HG02870 (cell line): Measurements from ENCODE around the gene TPO.

Experiments used
- ATAC-seq: cut with Tn5 transposase; IDR thresholded peaks from one replicate; pipeline ENCODE4 v1.9.1; 2021; ENCODE audit warnings: mild to moderate bottlenecking, moderate library complexity; ENCODE audit not compliant: unreplicated experiment

Gene TPO

GRCh38 chr2:1518867-1519530 is 105.7 kb downstream of the TPO start:
- ATAC-seq: no peak

DNA sequence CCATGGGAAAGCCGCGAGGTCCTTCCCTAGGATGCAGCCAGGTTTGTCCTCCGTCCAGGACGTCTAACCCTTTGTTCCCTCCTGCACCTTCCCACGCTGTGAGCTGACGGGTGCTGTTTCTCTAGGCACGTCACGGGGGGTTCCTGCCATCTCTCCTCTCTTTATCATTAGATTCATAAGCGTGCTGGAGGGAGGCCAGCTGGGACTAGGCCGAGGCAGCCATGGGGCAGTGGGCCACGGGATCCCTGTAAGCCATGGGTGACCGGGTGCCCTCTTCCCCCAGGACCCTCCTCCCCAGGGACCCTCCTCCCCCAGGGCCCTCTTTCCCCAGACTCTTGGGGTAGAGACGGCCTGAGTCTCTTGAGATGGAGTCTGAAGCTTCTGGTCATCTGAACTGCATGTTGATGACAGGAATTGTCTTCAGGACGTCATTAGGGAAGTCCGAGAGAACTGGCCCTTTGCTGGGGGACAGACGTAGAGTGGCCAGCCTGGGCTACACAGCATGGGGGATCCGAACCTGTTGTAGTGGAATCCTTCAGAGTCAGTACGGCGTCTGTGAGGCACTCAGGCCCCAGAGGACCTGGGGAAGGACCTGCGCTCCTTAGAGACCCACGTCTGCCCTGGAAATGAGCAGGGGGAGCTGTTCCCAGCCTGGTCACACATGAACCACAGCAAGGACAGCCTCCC is 108.1 kb downstream of the TPO start:
- ATAC-seq: no peak

GRCh38 chr2:1521878-1522830 is 108.9 kb downstream of the TPO start:
- no peak for ATAC-seq

DNA sequence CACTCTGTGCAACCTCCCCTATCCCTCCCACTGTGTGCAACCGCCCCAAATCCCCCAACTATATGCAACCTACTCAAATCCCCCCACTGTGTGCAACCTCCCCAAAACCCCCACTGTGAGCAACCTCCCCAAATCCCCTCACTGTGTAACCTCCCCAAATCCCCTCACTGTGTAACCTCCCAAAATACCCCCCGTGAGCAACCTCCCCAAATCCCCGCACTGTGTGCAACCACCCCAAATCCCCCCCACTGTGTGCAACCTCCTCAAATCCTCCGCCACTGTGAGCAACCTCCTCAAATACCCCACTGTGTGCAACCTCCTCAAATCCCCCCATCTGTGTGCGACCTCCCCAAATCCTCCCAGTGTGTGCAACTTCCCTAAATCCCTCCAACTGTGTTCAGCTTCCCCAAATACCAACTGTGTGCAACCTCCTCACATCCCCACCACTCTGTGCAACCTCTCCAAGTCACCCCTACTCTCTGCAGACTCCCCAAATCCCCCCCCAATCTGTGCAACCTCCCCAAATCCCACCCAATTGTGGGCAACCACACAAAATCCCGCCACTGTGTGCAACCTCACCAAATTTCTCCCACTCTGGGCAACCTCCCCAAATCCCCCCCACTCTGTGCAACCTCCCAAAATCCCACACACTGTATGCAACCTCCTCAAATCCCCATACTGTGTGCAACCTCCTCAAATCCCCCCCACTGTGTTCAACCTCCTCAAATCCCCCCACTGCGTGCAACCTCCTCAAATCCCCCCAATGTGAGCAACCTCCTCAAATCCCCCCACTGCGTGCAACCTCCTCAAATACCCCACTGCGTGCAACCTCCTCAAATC is 114.1 kb downstream of the TPO start:
- ATAC-seq: no peak

DNA sequence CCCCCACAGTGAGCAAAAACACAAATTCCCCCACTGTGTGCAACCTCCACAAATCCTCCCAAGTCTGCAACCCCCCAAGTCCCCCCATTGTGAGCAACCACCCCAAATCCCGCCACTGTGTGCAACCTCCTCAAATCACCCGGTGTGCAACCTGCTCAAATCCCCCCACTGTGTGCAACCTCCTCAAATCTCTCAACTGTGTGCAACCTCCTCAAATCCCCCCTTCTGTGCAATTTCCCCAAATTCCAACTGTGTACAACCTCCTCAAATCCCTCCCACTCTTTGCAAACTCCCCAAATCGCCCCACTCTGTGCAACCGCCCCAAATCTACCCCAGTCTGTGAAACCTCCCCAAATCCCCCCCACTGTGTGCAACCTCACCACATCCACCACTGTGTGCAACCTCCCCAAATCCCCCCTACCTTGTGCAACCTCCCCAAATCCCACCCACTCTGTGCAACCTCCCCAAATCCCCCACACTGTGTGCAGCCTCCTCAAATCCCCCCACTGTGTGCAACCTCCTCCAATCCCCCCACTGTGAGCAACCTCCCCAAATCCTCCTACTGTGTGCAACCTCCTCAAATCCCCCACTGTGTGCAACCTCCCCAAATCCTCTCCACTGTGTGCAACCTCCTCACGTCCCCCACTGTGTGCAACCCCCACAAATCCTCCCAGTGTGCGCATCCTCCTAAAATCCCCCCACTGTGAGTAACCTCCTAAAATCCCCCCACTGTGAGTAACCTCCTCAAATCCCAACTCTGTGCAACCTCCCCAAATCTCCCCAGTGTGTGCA is 115.2 kb downstream of the TPO start:
- ATAC-seq: no peak

- no peak for ATAC-seq
Measured at GRCh38 chr2:1538663-1539062, 125.4 kb downstream of the TPO start.

DNA sequence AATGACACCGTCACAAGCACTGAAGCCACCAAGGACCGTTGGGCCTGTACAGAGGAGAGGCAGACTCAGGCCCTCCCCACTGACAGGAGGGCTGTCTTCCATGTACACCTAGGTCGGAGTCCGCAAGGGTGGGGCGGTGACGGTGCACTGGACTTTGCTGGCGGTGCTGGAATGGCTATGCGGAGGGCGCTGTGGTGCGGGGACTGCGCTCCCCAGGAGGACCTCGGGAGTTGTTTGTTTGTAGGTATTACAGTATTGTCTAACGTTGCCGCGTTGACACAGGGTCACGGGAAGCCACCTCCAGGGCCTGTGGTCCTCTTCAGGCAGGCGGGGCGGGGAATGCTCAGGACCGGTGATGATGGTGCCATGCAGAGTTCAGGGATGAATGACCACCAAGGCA is 126.2 kb downstream of the TPO start:
- no peak for ATAC-seq

DNA sequence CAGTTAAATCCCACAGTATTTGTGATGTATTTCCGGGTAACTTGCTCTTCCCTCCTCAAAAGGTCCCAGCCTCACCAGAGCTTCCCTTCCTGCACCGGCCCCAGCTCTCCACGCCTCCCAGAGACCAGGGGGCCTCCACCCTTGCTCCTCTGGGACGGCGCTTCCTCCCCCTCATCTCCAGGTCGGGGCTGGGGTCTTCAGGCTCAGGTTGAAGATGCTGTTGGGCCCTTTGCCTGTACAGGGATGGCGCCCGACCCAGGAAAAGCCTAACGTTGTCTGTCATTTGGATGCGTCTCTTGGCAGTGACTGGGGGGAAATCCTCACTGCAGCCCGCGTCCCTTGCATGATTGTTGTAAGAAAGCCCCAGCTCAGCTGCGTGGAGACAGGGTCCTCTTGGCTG is 126.7 kb downstream of the TPO start:
- ATAC-seq: no peak

DNA sequence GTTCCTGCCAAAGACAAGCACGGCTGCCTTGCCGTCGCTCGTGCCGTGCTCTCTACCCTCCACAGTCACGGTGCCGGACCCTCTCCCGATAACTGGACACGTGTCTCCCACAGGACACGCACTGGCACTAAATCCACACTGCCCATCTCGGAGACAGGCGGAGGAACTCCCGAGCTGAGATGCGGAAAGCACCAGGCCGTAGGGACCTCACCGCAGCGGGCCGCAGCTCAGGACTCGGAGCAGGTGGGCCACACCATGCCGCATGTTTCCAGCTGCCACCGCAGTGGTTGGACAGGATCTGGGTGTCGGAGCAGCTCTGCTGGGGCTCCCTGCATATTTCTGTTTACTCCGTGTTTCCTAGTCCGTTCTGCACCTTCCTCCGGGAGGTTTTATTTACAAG is 127.2 kb downstream of the TPO start:
- ATAC-seq: no peak

- no peak for ATAC-seq
Measured at GRCh38 chr2:1541040-1541439, 127.8 kb downstream of the TPO start.

GRCh38 chr2:1541819-1542475 is 128.7 kb downstream of the TPO start:
- ATAC-seq: no peak

- ATAC-seq: no peak
Measured at GRCh38 chr2:1542971-1543370, 129.7 kb downstream of the TPO start.

DNA sequence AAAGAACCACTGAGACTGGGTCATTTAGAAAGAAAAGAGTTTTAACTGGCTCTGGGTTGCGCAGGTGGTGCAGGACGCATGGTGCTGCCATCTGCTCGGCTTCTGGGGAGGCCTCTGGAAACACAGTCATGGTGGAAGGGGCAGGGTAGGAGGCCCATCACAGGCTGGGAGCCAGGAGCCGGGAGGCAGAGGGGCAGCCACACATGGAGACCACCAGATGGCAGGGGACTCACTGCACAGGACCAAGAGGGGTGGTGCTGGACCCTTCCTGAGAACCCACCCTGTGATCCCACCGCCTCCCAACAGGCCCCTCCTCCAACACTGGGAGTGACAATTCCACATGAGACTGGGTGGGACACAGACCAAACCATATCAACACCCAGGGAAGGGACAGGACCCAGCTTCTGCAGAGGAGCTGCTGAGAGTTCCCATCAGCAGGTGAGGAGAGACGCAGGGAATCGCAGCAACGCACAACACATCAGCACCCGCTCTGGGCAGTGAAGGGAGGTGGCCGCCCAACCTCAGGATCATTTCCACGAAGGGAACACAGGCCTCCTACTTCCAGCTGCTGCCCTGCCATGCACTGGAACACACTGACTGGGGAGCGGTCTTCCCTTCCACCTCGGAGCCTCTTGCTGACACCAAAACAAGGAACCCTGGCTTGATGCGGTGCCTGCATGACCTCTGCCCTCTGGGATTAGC is 130.7 kb downstream of the TPO start:
- ATAC-seq: no peak

- no peak for ATAC-seq
Measured at GRCh38 chr2:1544478-1545069, 131.3 kb downstream of the TPO start.

DNA sequence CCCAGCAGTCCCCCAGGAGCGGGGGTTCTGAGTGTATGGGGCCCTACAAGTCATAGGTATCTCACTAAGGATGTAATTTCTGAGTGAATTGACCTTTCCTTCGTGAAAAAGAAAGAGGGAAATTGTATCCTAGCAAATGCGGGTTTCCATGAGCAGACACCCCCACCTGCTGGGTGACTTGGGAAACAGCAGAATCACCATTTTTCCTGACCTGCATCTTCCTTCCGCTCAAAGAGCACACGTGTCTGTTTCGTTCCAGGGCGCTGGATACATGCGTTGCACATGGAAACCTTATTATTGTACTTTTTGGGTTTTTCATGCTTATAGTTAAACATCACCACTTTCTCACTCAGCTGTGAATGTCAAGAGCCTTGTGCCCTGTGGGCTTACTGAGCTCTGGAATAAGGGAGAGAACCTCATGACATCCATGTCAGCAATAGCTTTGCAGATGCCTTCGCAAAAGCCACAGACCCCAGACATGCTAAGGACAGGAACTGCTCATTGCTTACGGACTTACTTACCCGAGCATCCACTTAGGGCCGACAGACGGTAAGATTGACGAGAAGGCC is 132.8 kb downstream of the TPO start:
- no peak for ATAC-seq

GRCh38 chr2:1546901-1547300 is 133.6 kb downstream of the TPO start:
- ATAC-seq: no peak

DNA sequence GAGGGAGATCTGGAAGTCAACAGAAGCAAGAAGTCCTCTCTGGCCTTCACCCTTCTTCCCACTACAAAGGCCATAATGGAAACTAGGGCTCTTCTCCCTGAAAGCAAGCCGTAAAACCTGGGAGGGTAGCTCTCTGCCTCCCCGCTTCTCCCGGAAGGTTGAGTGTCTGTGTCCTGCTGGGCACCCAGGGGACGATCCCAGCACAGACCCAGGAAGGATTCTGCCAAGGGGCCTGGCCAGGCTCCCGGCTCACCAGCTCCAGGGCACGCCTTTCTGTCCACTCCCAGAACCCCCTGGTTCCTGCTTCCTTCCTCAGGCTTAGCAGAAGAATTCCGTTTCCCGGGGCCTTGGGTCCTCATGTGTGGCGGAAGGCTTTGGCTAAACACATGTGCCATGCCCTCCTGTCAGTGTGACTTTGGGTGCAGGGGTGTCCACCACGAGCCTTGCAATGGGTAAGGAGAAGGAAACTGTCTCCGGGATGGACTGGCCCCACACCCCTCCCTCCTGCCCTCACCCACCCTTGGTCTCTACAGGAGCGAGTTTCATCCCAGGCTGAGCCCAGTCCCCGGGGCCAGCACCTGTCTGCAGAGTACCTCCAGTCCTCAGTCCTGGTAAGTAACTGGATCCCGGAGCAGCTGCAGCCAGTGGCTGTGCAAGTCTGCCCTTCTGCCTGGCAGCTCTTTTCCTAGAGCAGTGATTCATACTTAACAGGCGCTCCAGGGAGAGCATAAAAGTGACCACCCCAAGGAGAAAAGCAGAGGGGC is 135.8 kb downstream of the TPO start:
- ATAC-seq: no peak
